ENCODE measurements around the gene SLC35D2. TPM values are rescaled to one million over a fixed set of nuclear protein-coding genes. Genes with fewer than 3 reads are reported as not detected.

Gene SLC35D2
- total RNA-seq, 1 experiment from 2014 or later: 19.0 TPM

DNA sequence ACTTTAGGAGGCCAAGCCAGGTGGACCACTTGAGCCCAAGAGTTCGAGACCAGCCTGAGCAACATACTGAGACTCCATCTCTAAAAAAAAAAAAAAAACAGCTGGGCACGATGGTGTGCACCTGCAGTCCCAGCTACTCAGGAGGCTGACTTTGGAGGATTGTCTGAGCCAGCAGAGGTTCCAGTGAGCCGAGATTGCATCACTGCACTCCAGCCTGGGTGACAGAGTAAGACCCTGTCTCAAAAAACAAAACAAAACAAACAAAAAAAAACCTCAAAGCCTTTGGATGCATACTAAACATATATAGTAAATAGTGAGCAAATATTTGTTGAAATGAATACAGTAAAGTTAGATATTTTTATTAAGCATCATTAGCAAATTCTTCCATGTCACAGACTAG, 5.3 kb downstream of the SLC35D2 start:
- Histone ChIP-seq H3K4ac (ENCODE audit: low read depth, low read length) (no peak overlapping the region), H3K23me2 (ENCODE audit: insufficient read length, low read depth, low read length, poor library complexity, severe bottlenecking) (peaks cover 6% of the 10 kb centered on the region), H3K9me3 (ENCODE audit: control insufficient read depth, low read depth, low read length) (no peaks in the 10 kb centered on the region), H3K23ac (ENCODE audit: insufficient read length, low read depth, low read length) (no peak overlapping the region), H4K20me1 (ENCODE audit: control insufficient read depth, insufficient read depth, insufficient read length) (no peaks in the 10 kb centered on the region), H2AFZ (ENCODE audit: low read length) (no peak overlapping the region), H2BK5ac (ENCODE audit: insufficient read length, low read length) (no peak overlapping the region), H3K79me2 (ENCODE audit: insufficient read depth, low read length) (no peaks in the 10 kb centered on the region), H3K79me1 (ENCODE audit: insufficient read depth, low read depth, low read length, poor library complexity, severe bottlenecking) (no peaks in the 10 kb centered on the region), H3K27ac (ENCODE audit: insufficient read length, low read depth, low read length) (no peak overlapping the region), H4K91ac (ENCODE audit: insufficient read length, low read depth, low read length) (no peak overlapping the region), H3K56ac (ENCODE audit: insufficient read length, low read depth, low read length) (no peak overlapping the region), H4K8ac (replicated peaks; ENCODE audit: insufficient read length, low read depth, low read length) (no peak overlapping the region), H2BK120ac (ENCODE audit: low read depth, low read length, poor library complexity, severe bottlenecking) (no peak overlapping the region), H2AK5ac (ENCODE audit: insufficient read length, low read length) (no peak overlapping the region), H4K5ac (ENCODE audit: insufficient read length, low read depth, low read length) (no peak overlapping the region), H3K18ac (ENCODE audit: insufficient read length, low read depth, low read length) (no peak overlapping the region), H3K4me1 (ENCODE audit: insufficient read depth, low read length) (no peaks in the 10 kb centered on the region; the same call in 1 of the 2 replicates), H2BK15ac (ENCODE audit: low read depth, low read length) (no peak overlapping the region), H2BK12ac (ENCODE audit: insufficient read length, low read depth, low read length) (no peak overlapping the region), H3K14ac (ENCODE audit: insufficient read depth, low read length) (no peak overlapping the region), H2BK20ac (ENCODE audit: low read depth, low read length, poor library complexity, severe bottlenecking) (no peak overlapping the region), H3K9ac (ENCODE audit: extremely low read depth, insufficient read length, low read length) (no peak overlapping the region), H3T11ph (ENCODE audit: low read length) (no peak overlapping the region), H3K4me2 (ENCODE audit: insufficient read depth, insufficient read length, low read length) (no peak overlapping the region), H3K27me3 (ENCODE audit: insufficient read depth, low read length) (no peaks in the 10 kb centered on the region)
- DNase-seq: no peak
- Mint-ChIP-seq H3K4me1 (peaks cover 13 to 28% of the 10 kb centered on the region in 2 experiments), H3K9me3 (no peaks in the 10 kb centered on the region), H3K27me3 (ENCODE audit: low read depth) (no peaks in the 10 kb centered on the region), H3K4me3 (no peak overlapping the region), H3K36me3 (ENCODE audit: insufficient read depth in 1 of 3, low read depth in 3 of 3) (peaks cover 0 to 6% (median 4%) of the 10 kb centered on the region in 3 experiments; a peak in 3 of 7 replicates), H3K27ac (no peak overlapping the region)
- WGBS (ENCODE audit: extremely low coverage, insufficient read length, low lambda C conversion rate): no CpG with 5 or more reads among the region's 3 CpGs
- TF ChIP-seq, protein P1, sequence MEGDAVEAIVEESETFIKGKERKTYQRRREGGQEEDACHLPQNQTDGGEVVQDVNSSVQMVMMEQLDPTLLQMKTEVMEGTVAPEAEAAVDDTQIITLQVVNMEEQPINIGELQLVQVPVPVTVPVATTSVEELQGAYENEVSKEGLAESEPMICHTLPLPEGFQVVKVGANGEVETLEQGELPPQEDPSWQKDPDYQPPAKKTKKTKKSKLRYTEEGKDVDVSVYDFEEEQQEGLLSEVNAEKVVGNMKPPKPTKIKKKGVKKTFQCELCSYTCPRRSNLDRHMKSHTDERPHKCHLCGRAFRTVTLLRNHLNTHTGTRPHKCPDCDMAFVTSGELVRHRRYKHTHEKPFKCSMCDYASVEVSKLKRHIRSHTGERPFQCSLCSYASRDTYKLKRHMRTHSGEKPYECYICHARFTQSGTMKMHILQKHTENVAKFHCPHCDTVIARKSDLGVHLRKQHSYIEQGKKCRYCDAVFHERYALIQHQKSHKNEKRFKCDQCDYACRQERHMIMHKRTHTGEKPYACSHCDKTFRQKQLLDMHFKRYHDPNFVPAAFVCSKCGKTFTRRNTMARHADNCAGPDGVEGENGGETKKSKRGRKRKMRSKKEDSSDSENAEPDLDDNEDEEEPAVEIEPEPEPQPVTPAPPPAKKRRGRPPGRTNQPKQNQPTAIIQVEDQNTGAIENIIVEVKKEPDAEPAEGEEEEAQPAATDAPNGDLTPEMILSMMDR (conservative IDR thresholded peaks at IDR 0.05): no peak
